Neuronal stem cell (in vitro differentiated cells): ENCODE measurements around the gene PDIA5.
"Not testable (repeated sequence)": the region's sequence is repeated elsewhere in the genome, so short reads cannot be mapped to it uniquely, and the experiment has no call there.

Experiments
- DNase-seq: peaks from one replicate; pipeline ENCODE4 v3.0.0-alpha.2; 2013; ENCODE audit warnings: low spot score
- H2AFZ ChIP-seq: one replicate; pipeline ENCODE4 v1.6.1; 2013; ENCODE audit warnings: mild to moderate bottlenecking, low read length, inconsistent platforms
- H2AK5ac ChIP-seq: 2 replicates; pipeline ENCODE4 v1.6.1; 2013; ENCODE audit warnings: low read depth, mild to moderate bottlenecking, inconsistent platforms, low read length, moderate library complexity, mixed read lengths
- H2BK120ac ChIP-seq: 2 replicates; pipeline ENCODE4 v1.6.1; 2013; ENCODE audit warnings: low read depth, mild to moderate bottlenecking, inconsistent platforms, low read length, moderate library complexity, mixed read lengths
- H2BK12ac ChIP-seq: one replicate; pipeline ENCODE4 v1.6.1; 2013; ENCODE audit warnings: low read length, inconsistent platforms
- H2BK15ac ChIP-seq: 2 replicates; pipeline ENCODE4 v1.6.1; 2013; ENCODE audit warnings: mild to moderate bottlenecking, low read length, inconsistent platforms, mixed read lengths
- H2BK5ac ChIP-seq: one replicate; pipeline ENCODE4 v1.6.1; 2013; ENCODE audit warnings: inconsistent platforms, mild to moderate bottlenecking, low read length, moderate library complexity
- H3K14ac ChIP-seq: one replicate; pipeline ENCODE4 v1.6.1; 2013; ENCODE audit warnings: low read length, inconsistent platforms
- H3K18ac ChIP-seq: 2 replicates; pipeline ENCODE4 v1.6.1; 2013; ENCODE audit warnings: low read length, inconsistent platforms
- H3K23ac ChIP-seq: 2 replicates; pipeline ENCODE4 v1.6.1; 2013; ENCODE audit warnings: low read depth, mild to moderate bottlenecking, mixed read lengths, low read length, inconsistent platforms; ENCODE audit not compliant: poor library complexity
- H3K27ac ChIP-seq: replicated peaks from 3 replicates; pipeline ENCODE4 v1.5.1; 2013; ENCODE audit warnings: low read length, inconsistent platforms
- H3K27me3 ChIP-seq, 3 experiments: 2 replicates each; pipeline ENCODE4 v1.6.1; 2013; ENCODE audit warnings: low read length in 3 of 3, mild to moderate bottlenecking in 2 of 3, inconsistent platforms in 1 of 3, low read depth in 1 of 3, mixed read lengths in 1 of 3, moderate library complexity in 1 of 3; ENCODE audit not compliant: control insufficient read depth in 3 of 3, insufficient read depth in 3 of 3
- H3K36me3 ChIP-seq, 2 donors: replicated peaks in 1 of 2; 2 replicates each; pipeline ENCODE4 v1.6.1; 2013; ENCODE audit warnings: low read length in 2 of 2; ENCODE audit not compliant: control insufficient read depth in 2 of 2, insufficient read depth in 2 of 2
- H3K4ac ChIP-seq: 2 replicates; pipeline ENCODE4 v1.6.1; 2013; ENCODE audit warnings: inconsistent platforms, mild to moderate bottlenecking, low read length, moderate library complexity
- H3K4me1 ChIP-seq, 2 donors: 1 replicate in 1 of 2; 2 replicates in 1 of 2; pipeline ENCODE4 v1.6.1; 2013; ENCODE audit warnings: low read length in 2 of 2, low read depth in 1 of 2; ENCODE audit not compliant: control insufficient read depth in 2 of 2, insufficient read depth in 1 of 2
- H3K4me2 ChIP-seq: one replicate; pipeline ENCODE4 v1.6.1; 2013; ENCODE audit warnings: mild to moderate bottlenecking, low read length, inconsistent platforms; ENCODE audit not compliant: insufficient read depth, poor library complexity, severe bottlenecking
- H3K4me3 ChIP-seq, 2 donors: 2 replicates each; pipeline ENCODE4 v1.5.1; 2013; ENCODE audit warnings: low read length in 2 of 2, mild to moderate bottlenecking in 2 of 2, inconsistent platforms in 1 of 2, moderate library complexity in 1 of 2
- H3K79me1 ChIP-seq: one replicate; pipeline ENCODE4 v1.6.1; 2013; ENCODE audit warnings: low read depth, mild to moderate bottlenecking, inconsistent platforms, low read length, moderate library complexity
- H3K9ac ChIP-seq: one replicate; pipeline ENCODE4 v1.6.1; 2013; ENCODE audit warnings: mild to moderate bottlenecking, low read depth, low read length, inconsistent platforms; ENCODE audit not compliant: poor library complexity
- H3K9me3 ChIP-seq, 2 donors: replicated peaks in 1 of 2; 2 replicates each; pipeline versions ENCODE3 to v1.6.1; 2013; ENCODE audit warnings: low read length in 2 of 2, mild to moderate bottlenecking in 2 of 2, inconsistent platforms in 1 of 2, low read depth in 1 of 2, mixed read lengths in 1 of 2, moderate library complexity in 1 of 2; ENCODE audit not compliant: control insufficient read depth in 2 of 2, insufficient read depth in 1 of 2
- H4K8ac ChIP-seq: one replicate; pipeline ENCODE4 v1.6.1; 2013; ENCODE audit warnings: low read depth, mild to moderate bottlenecking, inconsistent platforms, low read length, moderate library complexity
- H4K91ac ChIP-seq: one replicate; pipeline ENCODE4 v1.6.1; 2013; ENCODE audit warnings: low read length, low read depth, mild to moderate bottlenecking, inconsistent platforms; ENCODE audit not compliant: poor library complexity
- WGBS, 2 donors: extraction: QIAGEN DNeasy Blood & Tissue Kit; methylation state at CpG; one replicate each; pipeline ENCODE4 v1.1.7; 2013; ENCODE audit warnings: missing lambda C conversion rate in 2 of 2, mixed read lengths in 1 of 2; ENCODE audit not compliant: insufficient read length in 2 of 2, insufficient replicate concordance in 1 of 2; ENCODE audit errors: extremely low coverage in 2 of 2; 5-methylcytosine and 5-hydroxymethylcytosine counted together

Gene PDIA5

DNA sequence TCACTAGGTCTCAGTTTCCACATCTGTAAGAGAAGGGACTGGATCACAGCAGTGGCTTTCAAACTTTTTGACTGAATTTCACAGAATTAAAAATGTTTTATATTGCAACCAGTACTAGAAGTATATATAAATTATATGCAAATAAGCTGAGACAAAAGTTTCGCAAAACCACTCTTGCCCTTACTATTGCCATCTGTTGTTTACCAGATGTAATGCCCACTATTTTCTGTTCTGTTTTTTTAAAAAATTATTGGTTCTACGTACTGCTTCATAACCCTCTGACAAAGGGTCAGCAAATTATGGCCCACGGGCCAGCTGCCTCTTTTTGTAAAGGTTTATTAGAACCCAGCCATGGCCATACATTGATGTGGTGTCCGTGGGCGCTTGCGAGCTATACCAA, 44.8 kb downstream of the PDIA5 start:
- Histone ChIP-seq H4K8ac (no peak overlapping the region), H3K9me3 (no peaks in the 10 kb centered on the region), H3K27ac (no peak overlapping the region), H2BK12ac (no peak overlapping the region), H2BK15ac (no peak overlapping the region), H3K4me3 (no peak overlapping the region), H3K23ac (no peak overlapping the region), H3K36me3 (peaks cover 0 to 90% of the 10 kb centered on the region in 2 donors), H2BK120ac (no peak overlapping the region), H3K4me2 (no peak overlapping the region), H2AFZ (no peak overlapping the region), H3K4ac (no peak overlapping the region), H2AK5ac (no peak overlapping the region), H3K27me3 (peaks cover 0 to 2% (median 0%) of the 10 kb centered on the region in 3 experiments), H4K91ac (no peak overlapping the region), H3K14ac (no peak overlapping the region), H2BK5ac (no peak overlapping the region), H3K79me1 (no peaks in the 10 kb centered on the region), H3K18ac (no peak overlapping the region), H3K9ac (no peak overlapping the region), H3K4me1 (peaks cover 0 to 15% of the 10 kb centered on the region in 2 donors)
- WGBS, 2 donors, result no CpG with 5 or more reads among the region's 6 CpGs
- no peak for DNase-seq

DNA sequence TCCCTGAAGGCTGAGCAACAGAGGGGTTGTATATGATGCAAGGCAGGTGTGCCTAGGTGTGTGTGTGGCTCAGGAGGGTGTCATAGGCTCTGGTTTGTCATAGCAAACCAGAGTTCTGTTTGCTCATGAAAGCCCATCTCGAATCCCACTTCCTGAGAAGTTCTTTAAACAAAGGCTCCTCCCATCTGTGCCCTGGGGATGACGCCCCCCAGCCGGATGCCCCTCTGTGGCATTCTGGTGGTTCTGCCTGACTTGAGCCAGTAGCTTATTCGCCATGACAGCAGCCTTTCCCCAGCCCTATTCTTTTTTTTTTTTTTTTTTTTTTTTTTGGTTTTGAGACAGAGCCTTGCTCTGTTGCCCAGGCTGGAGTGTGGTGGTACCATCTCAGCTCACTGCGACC, 45.4 kb downstream of the PDIA5 start:
- no peak overlapping the region for H3K23ac ChIP-seq
- H3K4me2 ChIP-seq, result no peak overlapping the region
- H3K18ac ChIP-seq, result no peak overlapping the region
- H2BK5ac ChIP-seq, result no peak overlapping the region
- H2BK120ac ChIP-seq, result no peak overlapping the region
- H2AFZ ChIP-seq, result no peak overlapping the region
- no peaks in the 10 kb centered on the region for H3K9me3 ChIP-seq
- H3K14ac ChIP-seq, result no peak overlapping the region
- peaks cover 0 to 85% of the 10 kb centered on the region in 2 donors for H3K36me3 ChIP-seq
- no peak overlapping the region for H3K9ac ChIP-seq
- no peak for DNase-seq
- H3K27me3 ChIP-seq, result peaks cover 0 to 2% (median 0%) of the 10 kb centered on the region in 3 experiments
- H4K8ac ChIP-seq, result no peak overlapping the region
- no peak overlapping the region for H3K27ac ChIP-seq
- no peak overlapping the region for H3K4me3 ChIP-seq
- H2AK5ac ChIP-seq, result no peak overlapping the region
- H3K79me1 ChIP-seq, result no peaks in the 10 kb centered on the region
- WGBS, 2 donors, result no CpG with 5 or more reads among the region's 5 CpGs
- H3K4me1 ChIP-seq, result peaks cover 0 to 15% of the 10 kb centered on the region in 2 donors
- no peak overlapping the region for H2BK15ac ChIP-seq
- no peak overlapping the region for H3K4ac ChIP-seq
- no peak overlapping the region for H4K91ac ChIP-seq
- no peak overlapping the region for H2BK12ac ChIP-seq

- peaks cover 0 to 85% of the 10 kb centered on the region in 2 donors for H3K36me3 ChIP-seq
- WGBS, 2 donors, result no CpG with 5 or more reads among the region's 7 CpGs
Observed at GRCh38 chr3:123112656-123113055, 45.8 kb downstream of the PDIA5 start.

DNA sequence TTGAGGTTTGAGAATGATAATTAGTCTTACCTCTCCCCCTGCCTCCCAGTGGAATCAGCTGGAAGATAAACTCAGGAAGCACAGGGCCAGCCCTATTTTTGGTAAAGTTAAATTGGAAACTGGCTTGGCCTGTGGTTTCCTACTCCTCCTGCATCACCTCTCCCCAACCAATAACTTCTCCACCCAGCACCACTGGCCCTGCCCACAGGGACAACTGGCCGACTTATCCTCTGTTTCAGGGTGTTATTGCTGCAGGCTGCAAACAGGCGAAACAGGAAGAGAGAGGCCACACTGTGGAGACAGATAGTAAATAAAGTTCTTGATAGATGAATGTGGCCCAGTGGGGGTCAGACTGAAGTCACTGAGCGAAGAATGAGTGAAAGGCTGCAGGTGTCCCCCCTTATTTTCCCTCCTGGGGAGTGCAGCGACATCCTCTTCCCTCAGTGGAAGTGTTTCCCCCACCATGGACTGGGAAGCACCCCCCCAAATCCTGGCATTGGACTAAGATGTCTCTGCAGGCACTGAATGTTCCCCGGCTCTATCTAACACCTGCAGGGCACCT, 47.1 kb downstream of the PDIA5 start:
- no peaks in the 10 kb centered on the region for H3K9me3 ChIP-seq
- H2BK15ac ChIP-seq, result no peak overlapping the region
- H3K4me2 ChIP-seq, result no peak overlapping the region
- no peak overlapping the region for H3K27ac ChIP-seq
- no peak for DNase-seq
- H3K36me3 ChIP-seq, result peaks cover 2 to 90% of the 10 kb centered on the region in 2 donors
- H3K9ac ChIP-seq, result no peak overlapping the region
- no peak overlapping the region for H2BK12ac ChIP-seq
- H3K79me1 ChIP-seq, result no peaks in the 10 kb centered on the region
- no peak overlapping the region for H3K23ac ChIP-seq
- H2BK120ac ChIP-seq, result no peak overlapping the region
- H4K91ac ChIP-seq, result no peak overlapping the region
- no peak overlapping the region for H3K18ac ChIP-seq
- H3K4me3 ChIP-seq, result no peak overlapping the region
- no peak overlapping the region for H3K14ac ChIP-seq
- H3K4ac ChIP-seq, result no peak overlapping the region
- no peak overlapping the region for H2AFZ ChIP-seq
- no peak overlapping the region for H4K8ac ChIP-seq
- peaks cover 0 to 2% (median 0%) of the 10 kb centered on the region in 3 experiments for H3K27me3 ChIP-seq
- no peak overlapping the region for H2AK5ac ChIP-seq
- H3K4me1 ChIP-seq, result peaks cover 0 to 15% of the 10 kb centered on the region in 2 donors
- no CpG with 5 or more reads among the region's 5 CpGs for WGBS, 2 donors
- H2BK5ac ChIP-seq, result no peak overlapping the region

More at GRCh38 chr3:123112656-123113055, 45.8 kb downstream of the PDIA5 start:
- not testable (repeated sequence) for H3K27ac ChIP-seq, DNase-seq, H3K9me3 ChIP-seq, H2BK15ac ChIP-seq, H4K91ac ChIP-seq, H3K79me1 ChIP-seq, H2AFZ ChIP-seq, H2BK120ac ChIP-seq, H4K8ac ChIP-seq, H3K4me3 ChIP-seq, H3K23ac ChIP-seq, H3K9ac ChIP-seq, H3K18ac ChIP-seq, H2BK12ac ChIP-seq, H3K4ac ChIP-seq, H3K14ac ChIP-seq, H3K4me2 ChIP-seq, H2BK5ac ChIP-seq, H2AK5ac ChIP-seq, H3K27me3 ChIP-seq
- H3K4me1 ChIP-seq, result peaks cover 0 to 15% of the 10 kb centered on the region in 2 donors
